Gastroesophageal sphincter (tissue), 4 donors: Measurements from ENCODE around the gene RNASE9. TPM values are rescaled to one million over a fixed set of nuclear protein-coding genes. Genes with fewer than 3 reads are reported as not detected.
A peak's percentile ranks its signal among the peaks of the same experiment; 100 is the strongest.

Experiments used
- ATAC-seq: fragments of 150-250 bp; one replicate; pipeline ENCODE4 v1.9.1; 2016; ENCODE audit warnings: mild to moderate bottlenecking, moderate library complexity
- H3K27ac ChIP-seq, 4 donors: fragments of 200-600 bp; sonication (generic) in 3 of 4; 1 replicate in 3 of 4; 2 replicates in 1 of 4; pipeline ENCODE4 v1.5.1; 2016 to 2019
- H3K27me3 ChIP-seq: fragments of 200-600 bp; sonication (generic); one replicate; pipeline ENCODE4 v1.5.1; 2019
- H3K36me3 ChIP-seq, 2 donors: fragments of 200-600 bp; sonication (generic); one replicate each; pipeline ENCODE4 v1.5.1; 2019; ENCODE audit warnings: control low read depth in 1 of 2
- H3K4me1 ChIP-seq, 3 donors: fragments of 200-600 bp; sonication (generic); 1 replicate in 2 of 3; 2 replicates in 1 of 3; pipeline ENCODE4 v1.5.1; 2016 to 2019; ENCODE audit warnings: control low read depth in 2 of 3
- H3K4me3 ChIP-seq, 2 donors: fragments of 200-600 bp; sonication (generic); one replicate each; pipeline ENCODE4 v1.5.1; 2019; ENCODE audit warnings: mild to moderate bottlenecking in 1 of 2, moderate library complexity in 1 of 2
- H3K9me3 ChIP-seq, 3 donors: fragments of 200-600 bp; sonication (generic); one replicate each; pipeline ENCODE4 v1.5.1; 2017 to 2019; ENCODE audit warnings: control low read depth in 2 of 3
- CTCF ChIP-seq, 4 experiments: fragments of 200-600 bp in 2 of 4; fragments of 450-650 bp in 2 of 4; sonication (generic) in 1 of 4; IDR thresholded peaks; one replicate each; pipeline ENCODE4 v1.5.1; 2017 to 2019; ENCODE audit warnings: antibody characterized with exemption in 4 of 4, mild to moderate bottlenecking in 2 of 4, moderate library complexity in 2 of 4
- EP300 ChIP-seq: sonication (generic); formaldehyde crosslinking; IDR thresholded peaks from one replicate; pipeline ENCODE4 v1.6.1; 2017; ENCODE audit warnings: antibody characterized with exemption, mild to moderate bottlenecking
- POLR2A ChIP-seq, 2 donors: fragments of 450-650 bp; IDR thresholded peaks; one replicate each; pipeline ENCODE4 v1.6.1; 2017; ENCODE audit warnings: antibody characterized with exemption in 2 of 2, mild to moderate bottlenecking in 2 of 2, moderate library complexity in 1 of 2
- POLR2AphosphoS5 ChIP-seq: sonication (generic); formaldehyde crosslinking; IDR thresholded peaks from one replicate; pipeline ENCODE4 v1.6.1; 2017; ENCODE audit warnings: antibody characterized with exemption
- WGBS, 2 donors: methylation state at CpG; one replicate each; pipeline ENCODE4 v1.1.5; 2018; ENCODE audit warnings: low coverage in 1 of 2; 5-methylcytosine and 5-hydroxymethylcytosine counted together
- total RNA-seq, 4 donors: library from RNA; depleted of rRNA; stranded (reverse); fragments of >200 nt; gene quantifications; one replicate each; pipeline ENCODE4 v1.1.0, GENCODE V29; 2016

The RNASE9 gene
- total RNA-seq, 4 donors from 2014 or later = 0.15 TPM; not detected in 3

- no peak for TF ChIP-seq POLR2A (IDR thresholded peaks at IDR 0.05)
- no peak for TF ChIP-seq EP300
- no peak for TF ChIP-seq POLR2AphosphoS5
- TF ChIP-seq CTCF (IDR thresholded peaks at IDR 0.05) = no peak
- Histone ChIP-seq H3K9me3 (no peaks in the 10 kb centered on the region), H3K4me1 (peaks cover 0 to 29% (median 0%) of the 10 kb centered on the region in 3 donors), H3K36me3 (no peaks in the 10 kb centered on the region), H3K4me3 (no peak overlapping the region), H3K27ac (no peak overlapping the region), H3K27me3 (no peaks in the 10 kb centered on the region)
- 38 to 39% methylated on average over 4 to 5 of the region's 5 CpGs for WGBS, 2 donors
- ATAC-seq = no peak
Observed at GRCh38 chr14:20607617-20608016, 46.8 kb upstream of the RNASE9 start.

DNA sequence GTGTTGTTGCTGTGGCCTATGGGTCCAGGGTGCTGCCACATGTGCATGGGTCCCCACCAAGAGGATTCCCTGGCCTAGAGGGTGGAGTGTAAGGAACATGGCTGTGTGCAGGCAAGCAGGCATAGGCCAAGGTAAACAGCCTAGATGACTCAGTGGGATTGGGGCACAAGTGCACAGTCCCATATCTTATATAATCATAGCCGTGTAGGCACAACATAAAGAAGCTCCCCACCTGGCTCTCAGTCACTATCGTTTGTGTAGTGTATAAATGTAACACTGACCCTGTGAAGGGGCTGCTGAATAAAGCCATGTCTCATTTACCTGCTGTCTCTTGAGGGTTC is 46.0 kb upstream of the RNASE9 start:
- WGBS, 2 donors = 67% methylated on average over 2 of the region's 2 CpGs; no CpG with 5 or more reads in 1 of the 2 donors
- H3K4me3 ChIP-seq = no peak overlapping the region

DNA sequence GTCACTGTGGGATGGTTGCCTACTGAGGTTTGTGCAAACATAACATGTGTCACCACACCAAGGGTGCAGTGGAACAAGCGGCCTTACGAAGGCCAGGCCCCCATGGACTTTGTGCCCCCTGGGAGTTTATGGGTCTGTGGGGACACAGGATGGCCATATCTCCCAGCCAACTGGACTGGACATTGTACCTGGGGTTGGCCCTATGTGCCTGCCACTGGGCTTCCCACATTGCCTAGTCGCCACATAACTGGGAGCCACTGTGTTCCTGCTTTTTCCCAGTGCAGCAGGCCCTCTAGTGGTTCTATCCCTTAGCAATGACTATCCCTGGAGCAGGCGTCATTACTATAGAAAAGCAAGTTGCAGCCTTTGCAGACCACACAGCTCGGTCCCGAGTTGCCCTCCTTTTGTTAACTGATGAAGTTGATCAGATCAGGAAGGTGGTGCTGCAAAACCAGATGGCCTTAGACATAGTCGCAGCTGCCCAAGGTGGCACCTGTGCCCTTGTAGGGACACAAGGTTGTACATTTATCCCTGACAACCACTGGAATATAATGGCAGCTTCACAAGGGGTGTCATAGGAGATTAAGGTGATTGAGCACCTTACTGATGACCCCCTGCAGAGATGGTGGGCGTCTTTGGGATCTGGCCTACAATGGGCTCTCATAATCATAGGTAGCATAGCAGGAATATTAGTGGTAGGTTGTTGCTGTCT is 45.5 kb upstream of the RNASE9 start:
- ATAC-seq = no peak
- TF ChIP-seq CTCF (IDR thresholded peaks at IDR 0.05) (peak in 1 of 4 experiments; percentile 27), POLR2AphosphoS5 (no peak), EP300 (no peak), POLR2A (IDR thresholded peaks at IDR 0.05) (no peak)
- H3K27ac ChIP-seq = no peak overlapping the region
- H3K27me3 ChIP-seq = no peaks in the 10 kb centered on the region
- H3K36me3 ChIP-seq = no peaks in the 10 kb centered on the region
- peaks cover 0 to 18% (median 0%) of the 10 kb centered on the region in 3 donors for H3K4me1 ChIP-seq
- no peaks in the 10 kb centered on the region for H3K9me3 ChIP-seq
- WGBS, 2 donors = 33 to 68% methylated on average over 1 to 3 of the region's 8 CpGs
- no peak overlapping the region for H3K4me3 ChIP-seq

More for the DNA sequence above, 46.0 kb upstream of the RNASE9 start:
- no peaks in the 10 kb centered on the region for H3K9me3 ChIP-seq
- no peak for TF ChIP-seq POLR2A (IDR thresholded peaks at IDR 0.05)
- no peak for TF ChIP-seq POLR2AphosphoS5
- TF ChIP-seq EP300 = no peak
- no peak for TF ChIP-seq CTCF (IDR thresholded peaks at IDR 0.05)
- no peak for ATAC-seq
- no peaks in the 10 kb centered on the region for H3K27me3 ChIP-seq
- no peak overlapping the region for H3K27ac ChIP-seq
- H3K36me3 ChIP-seq = no peaks in the 10 kb centered on the region
- H3K4me1 ChIP-seq = peaks cover 0 to 23% (median 0%) of the 10 kb centered on the region in 3 donors

GRCh38 chr14:20603813-20604690 is 43.2 kb upstream of the RNASE9 start:
- H3K4me1 ChIP-seq = peaks cover 0 to 2% (median 0%) of the 10 kb centered on the region in 3 donors
- H3K4me3 ChIP-seq = no peak overlapping the region
- no peak overlapping the region for H3K27ac ChIP-seq
- H3K9me3 ChIP-seq = no peaks in the 10 kb centered on the region
- H3K27me3 ChIP-seq = no peaks in the 10 kb centered on the region
- WGBS, 2 donors = 70 to 79% methylated on average over 4 to 6 of the region's 13 CpGs
- TF ChIP-seq CTCF (IDR thresholded peaks at IDR 0.05) = no peak
- no peak for ATAC-seq
- H3K36me3 ChIP-seq = no peaks in the 10 kb centered on the region
